ENCODE data around the gene MARCHF6.
A peak's percentile ranks its signal among the peaks of the same experiment; 100 is the strongest.

MARCHF6 gene

DNA sequence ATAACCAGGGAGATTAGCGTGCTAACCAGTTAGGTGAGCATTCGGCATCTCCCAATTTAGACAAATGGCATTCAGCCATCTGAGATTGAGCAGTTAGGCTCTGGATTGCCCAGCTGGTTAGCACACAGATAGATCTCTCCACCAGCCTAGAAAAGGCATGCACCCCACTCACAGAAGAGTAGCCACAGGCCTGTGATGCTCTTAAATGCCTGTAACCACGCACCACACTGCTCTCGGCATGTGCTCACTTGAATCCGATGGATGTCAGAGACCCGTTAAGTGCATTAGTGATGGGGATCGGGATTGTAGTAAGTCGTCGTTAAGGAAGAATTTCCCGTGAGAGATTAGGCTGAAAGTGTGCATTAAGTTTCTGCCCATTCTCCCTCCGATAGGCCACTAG is 23.0 kb downstream of the MARCHF6 start:
- H3K9me3 ChIP-seq (ENCODE audit: severe bottlenecking), result no peaks in the 10 kb centered on the region
- DNase-seq (ENCODE audit: low spot score), result no peak
- H3K27ac ChIP-seq (ENCODE audit: poor library complexity, severe bottlenecking), result no peak overlapping the region
- no peak for ATAC-seq (ENCODE audit: low read depth)
- no peak overlapping the region for H3K4me3 ChIP-seq (ENCODE audit: severe bottlenecking)
- H3K36me3 ChIP-seq (ENCODE audit: low read depth), result peaks cover 51% of the 10 kb centered on the region
- H3K27me3 ChIP-seq (ENCODE audit: insufficient read depth, poor library complexity, severe bottlenecking), result no peaks in the 10 kb centered on the region
- peaks cover 5% of the 10 kb centered on the region for H3K4me1 ChIP-seq (ENCODE audit: insufficient read depth, poor library complexity, severe bottlenecking)
- TF ChIP-seq, protein P1, sequence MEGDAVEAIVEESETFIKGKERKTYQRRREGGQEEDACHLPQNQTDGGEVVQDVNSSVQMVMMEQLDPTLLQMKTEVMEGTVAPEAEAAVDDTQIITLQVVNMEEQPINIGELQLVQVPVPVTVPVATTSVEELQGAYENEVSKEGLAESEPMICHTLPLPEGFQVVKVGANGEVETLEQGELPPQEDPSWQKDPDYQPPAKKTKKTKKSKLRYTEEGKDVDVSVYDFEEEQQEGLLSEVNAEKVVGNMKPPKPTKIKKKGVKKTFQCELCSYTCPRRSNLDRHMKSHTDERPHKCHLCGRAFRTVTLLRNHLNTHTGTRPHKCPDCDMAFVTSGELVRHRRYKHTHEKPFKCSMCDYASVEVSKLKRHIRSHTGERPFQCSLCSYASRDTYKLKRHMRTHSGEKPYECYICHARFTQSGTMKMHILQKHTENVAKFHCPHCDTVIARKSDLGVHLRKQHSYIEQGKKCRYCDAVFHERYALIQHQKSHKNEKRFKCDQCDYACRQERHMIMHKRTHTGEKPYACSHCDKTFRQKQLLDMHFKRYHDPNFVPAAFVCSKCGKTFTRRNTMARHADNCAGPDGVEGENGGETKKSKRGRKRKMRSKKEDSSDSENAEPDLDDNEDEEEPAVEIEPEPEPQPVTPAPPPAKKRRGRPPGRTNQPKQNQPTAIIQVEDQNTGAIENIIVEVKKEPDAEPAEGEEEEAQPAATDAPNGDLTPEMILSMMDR (IDR thresholded peaks at IDR 0.05; ENCODE audit: poor library complexity, severe bottlenecking), result no peak

DNA sequence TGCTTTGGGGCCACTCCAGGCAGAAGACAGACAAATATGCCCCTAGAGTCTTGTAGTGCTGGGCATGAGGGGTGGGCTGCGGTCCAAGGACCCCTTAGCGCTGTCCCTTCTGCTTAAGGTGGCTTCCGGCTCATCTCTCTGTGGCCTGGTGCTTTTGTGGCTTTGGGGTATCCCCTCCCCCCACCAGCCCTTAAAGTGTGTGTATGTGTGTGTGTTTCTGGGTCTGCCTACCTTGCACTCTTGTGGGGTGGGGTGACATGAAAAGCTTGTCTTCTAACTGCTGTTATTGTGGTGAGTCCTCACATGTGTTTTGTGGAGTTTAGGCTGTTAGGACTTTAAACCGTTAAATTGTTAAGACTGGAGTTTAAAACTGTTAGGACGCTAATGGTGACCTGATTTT is 23.6 kb downstream of the MARCHF6 start:
- TF ChIP-seq, protein P1 (IDR thresholded peaks at IDR 0.05; ENCODE audit: poor library complexity, severe bottlenecking), result no peak
- DNase-seq (ENCODE audit: low spot score), result no peak
- no peaks in the 10 kb centered on the region for H3K27me3 ChIP-seq (ENCODE audit: insufficient read depth, poor library complexity, severe bottlenecking)

DNA sequence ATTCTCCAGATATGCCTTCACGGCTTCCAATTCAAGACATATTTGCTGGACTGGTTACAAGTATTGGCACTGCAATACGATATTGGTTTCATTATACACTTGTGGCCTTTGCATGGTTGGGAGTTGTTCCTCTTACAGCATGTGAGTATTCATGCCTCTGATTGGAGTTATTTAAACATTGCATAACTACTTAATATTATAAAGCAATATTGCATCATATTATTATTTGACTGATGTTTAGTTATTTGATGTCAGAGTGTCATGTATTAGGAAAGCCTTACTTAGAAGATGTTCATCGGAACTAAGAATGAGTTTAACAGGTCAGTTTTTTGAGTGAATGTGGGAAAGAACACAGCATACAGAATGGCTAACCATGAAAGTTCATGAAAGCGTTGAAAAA is 28.3 kb downstream of the MARCHF6 start:
- TF ChIP-seq, protein P1 (IDR thresholded peaks at IDR 0.05; ENCODE audit: poor library complexity, severe bottlenecking), result no peak
- peaks cover 97% of the 10 kb centered on the region for H3K36me3 ChIP-seq (ENCODE audit: low read depth)
- no peak for ATAC-seq (ENCODE audit: low read depth)

More for the DNA sequence above, 23.6 kb downstream of the MARCHF6 start:
- peaks cover 4% of the 10 kb centered on the region for H3K4me1 ChIP-seq (ENCODE audit: insufficient read depth, poor library complexity, severe bottlenecking)
- no peak overlapping the region for H3K27ac ChIP-seq (ENCODE audit: poor library complexity, severe bottlenecking)
- ATAC-seq (ENCODE audit: low read depth), result no peak
- no peak overlapping the region for H3K4me3 ChIP-seq (ENCODE audit: severe bottlenecking)
- H3K36me3 ChIP-seq (ENCODE audit: low read depth), result peaks cover 56% of the 10 kb centered on the region
- no peaks in the 10 kb centered on the region for H3K9me3 ChIP-seq (ENCODE audit: severe bottlenecking)

DNA sequence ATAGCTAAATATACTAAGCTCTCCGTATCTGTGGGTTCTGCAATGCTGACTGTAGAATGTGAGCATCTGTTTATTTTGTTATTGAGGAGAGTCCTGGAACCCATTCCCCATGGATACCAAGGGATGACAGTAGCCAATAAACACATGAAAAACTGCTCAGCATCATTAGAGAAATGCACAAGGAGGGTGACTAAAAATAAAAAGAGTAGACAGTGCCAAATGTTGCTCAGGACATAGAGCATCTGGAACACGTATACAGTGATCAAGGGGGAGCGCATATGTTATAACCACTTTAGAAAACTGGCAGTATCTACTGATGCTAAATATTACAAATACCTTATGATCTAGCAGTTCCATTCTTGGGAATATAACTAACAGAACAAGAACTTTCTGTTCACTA is 31.0 kb downstream of the MARCHF6 start:
- DNase-seq (ENCODE audit: low spot score) (no peak), ATAC-seq (ENCODE audit: low read depth) (no peak)
- H3K4me3 ChIP-seq (ENCODE audit: severe bottlenecking), result no peak overlapping the region
- no peaks in the 10 kb centered on the region for H3K9me3 ChIP-seq (ENCODE audit: severe bottlenecking)
- no peaks in the 10 kb centered on the region for H3K27me3 ChIP-seq (ENCODE audit: insufficient read depth, poor library complexity, severe bottlenecking)
- TF ChIP-seq, protein P1 (IDR thresholded peaks at IDR 0.05; ENCODE audit: poor library complexity, severe bottlenecking), result no peak
- no peak overlapping the region for H3K27ac ChIP-seq (ENCODE audit: poor library complexity, severe bottlenecking)
- H3K4me1 ChIP-seq (ENCODE audit: insufficient read depth, poor library complexity, severe bottlenecking), result no peaks in the 10 kb centered on the region
- peaks cover 95% of the 10 kb centered on the region for H3K36me3 ChIP-seq (ENCODE audit: low read depth)

More for the DNA sequence above, 28.3 kb downstream of the MARCHF6 start:
- no peak for DNase-seq (ENCODE audit: low spot score)
- Histone ChIP-seq H3K27me3 (ENCODE audit: insufficient read depth, poor library complexity, severe bottlenecking) (no peaks in the 10 kb centered on the region), H3K4me3 (ENCODE audit: severe bottlenecking) (no peak overlapping the region), H3K9me3 (ENCODE audit: severe bottlenecking) (no peaks in the 10 kb centered on the region), H3K4me1 (ENCODE audit: insufficient read depth, poor library complexity, severe bottlenecking) (no peaks in the 10 kb centered on the region), H3K27ac (ENCODE audit: poor library complexity, severe bottlenecking) (no peak overlapping the region)

DNA sequence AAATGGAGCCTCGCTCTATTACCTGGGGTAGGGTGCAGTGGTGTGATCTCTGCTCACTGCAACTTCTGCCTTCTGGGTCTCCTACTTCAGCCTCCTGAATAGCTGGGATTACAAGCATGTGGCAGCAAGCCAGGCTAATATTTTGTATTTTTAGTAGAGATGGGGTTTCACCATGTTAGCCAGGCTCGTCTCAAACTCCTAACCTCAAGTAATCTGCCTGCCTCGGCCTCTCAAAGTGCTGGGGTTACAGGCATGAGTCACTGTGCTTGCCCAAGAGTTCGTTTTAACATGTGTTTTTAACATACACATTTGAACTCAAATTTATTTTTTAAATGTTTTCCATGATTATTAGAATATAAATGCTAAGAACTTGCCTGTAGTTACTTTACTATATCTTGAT is 34.2 kb downstream of the MARCHF6 start:
- DNase-seq (ENCODE audit: low spot score) (no peak), ATAC-seq (ENCODE audit: low read depth) (0 out of 3 replicates have a peak, but pooled peaks have one; percentile 12)
- H3K4me1 ChIP-seq (ENCODE audit: insufficient read depth, poor library complexity, severe bottlenecking), result no peaks in the 10 kb centered on the region
- no peaks in the 10 kb centered on the region for H3K9me3 ChIP-seq (ENCODE audit: severe bottlenecking)
- H3K27ac ChIP-seq (ENCODE audit: poor library complexity, severe bottlenecking), result no peak overlapping the region
- TF ChIP-seq, protein P1 (IDR thresholded peaks at IDR 0.05; ENCODE audit: poor library complexity, severe bottlenecking), result no peak
- H3K4me3 ChIP-seq (ENCODE audit: severe bottlenecking), result no peak overlapping the region
- H3K36me3 ChIP-seq (ENCODE audit: low read depth), result peaks cover 97% of the 10 kb centered on the region
- H3K27me3 ChIP-seq (ENCODE audit: insufficient read depth, poor library complexity, severe bottlenecking), result no peaks in the 10 kb centered on the region

Measured in RWPE2 (cell line).